H1 (cell line): ENCODE measurements around the gene CDH2.

Experiments
- CHD2 ChIP-seq: IDR thresholded peaks from 2 replicates; pipeline ENCODE4 v1.6.1; 2012; ENCODE audit warnings: low read length, improper control_type of control experiment
- CTCF ChIP-seq, 3 experiments: IDR thresholded peaks; 1 replicate in 2 of 3; 2 replicates in 1 of 3; pipeline versions ENCODE4 v1.5.1 to v1.6.1; 2011; ENCODE audit warnings: low read length in 3 of 3, mild to moderate bottlenecking in 3 of 3, inconsistent platforms in 2 of 3, low read depth in 1 of 3, moderate library complexity in 1 of 3; ENCODE audit not compliant: insufficient read depth in 1 of 3; ENCODE audit errors: control extremely low read depth in 1 of 3
- RAD21 ChIP-seq, 2 experiments: IDR thresholded peaks in 1 of 2; conservative IDR thresholded peaks in 1 of 2; 2 replicates each; pipeline ENCODE4 v1.6.1; 2011; ENCODE audit warnings: low read depth in 2 of 2, low read length in 2 of 2, improper control_type of control experiment in 1 of 2, inconsistent platforms in 1 of 2, mild to moderate bottlenecking in 1 of 2, moderate library complexity in 1 of 2
- RXRA ChIP-seq: IDR thresholded peaks from 2 replicates; pipeline ENCODE4 v1.6.1; 2011; ENCODE audit warnings: low read depth, mild to moderate bottlenecking, low read length, moderate library complexity; ENCODE audit not compliant: insufficient read depth

- TF ChIP-seq RXRA (no peak), CHD2 (no peak), CTCF (IDR thresholded peaks at IDR 0.05; ENCODE audit: control extremely low read depth in 1 of 3, insufficient read depth in 1 of 3, low read depth in 1 of 3, low read length in 3 of 3) (no peak), RAD21 (IDR thresholded peaks at IDR 0.05 in 1 of 2, conservative IDR thresholded peaks at IDR 0.05 in 1 of 2; ENCODE audit: low read depth in 2 of 2, low read length in 2 of 2) (no peak)
Measured at GRCh38 chr18:28036488-28036887, 140.4 kb downstream of the CDH2 start.
